Measurements from ENCODE around the gene F2R.

The F2R gene

GRCh38 chr5:76715736-76716455 is at the start of gene F2R:
Gene F2R (plus strand): TSS chr5:76716126. CDS start chr5:76716308, 182 bp downstream.
- peak; percentile 55 for TF ChIP-seq CTCF (IDR thresholded peaks at IDR 0.05)

- no peak for TF ChIP-seq CTCF (IDR thresholded peaks at IDR 0.05)
Observed at GRCh38 chr5:76667495-76667894, 48.4 kb upstream of the F2R start.

GRCh38 chr5:76669245-76669644 is 46.7 kb upstream of the F2R start:
- TF ChIP-seq CTCF (IDR thresholded peaks at IDR 0.05), result no peak

DNA sequence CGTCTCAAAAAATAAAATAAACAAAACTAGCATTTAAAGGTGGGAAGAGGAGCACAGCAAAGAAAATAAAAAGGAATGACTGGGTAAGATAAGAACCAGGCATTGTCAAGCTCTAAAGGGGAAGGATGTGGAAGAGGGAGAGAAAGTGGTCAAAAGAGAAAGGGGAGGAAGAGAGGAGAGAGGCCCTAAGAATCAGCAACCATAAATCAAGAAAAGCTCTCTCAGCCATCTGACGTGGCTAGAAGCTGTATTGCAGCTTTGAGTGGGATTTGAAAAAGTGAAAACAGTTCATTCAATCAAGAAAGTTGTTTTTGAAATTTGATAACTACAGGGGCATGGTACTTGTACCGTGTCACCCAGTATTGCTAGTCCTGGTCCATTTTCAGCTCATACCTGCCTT is 45.4 kb upstream of the F2R start:
- no peak for TF ChIP-seq CTCF (IDR thresholded peaks at IDR 0.05)

- TF ChIP-seq CTCF (IDR thresholded peaks at IDR 0.05), result no peak
Observed at GRCh38 chr5:76672242-76672641, 43.7 kb upstream of the F2R start.

DNA sequence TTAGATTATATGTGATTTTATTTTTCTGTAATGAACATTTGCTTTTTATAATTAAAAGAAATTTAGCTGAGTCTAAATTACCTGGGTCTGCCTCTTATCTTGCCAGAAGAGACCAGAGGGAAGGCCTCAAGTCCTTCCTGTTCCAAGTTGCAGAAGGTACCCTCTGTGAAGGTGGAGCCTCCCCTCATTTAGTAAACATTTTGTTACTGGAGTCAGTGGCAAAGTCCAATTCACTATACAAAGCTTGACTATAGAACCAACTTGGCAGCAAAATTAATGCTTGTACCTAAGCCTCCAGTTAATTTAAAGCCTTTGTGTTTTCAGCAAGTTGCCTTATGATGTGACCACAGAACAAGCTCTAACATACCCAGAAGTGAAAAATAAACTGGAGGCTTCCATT is 42.8 kb upstream of the F2R start:
- TF ChIP-seq CTCF (IDR thresholded peaks at IDR 0.05), result no peak

GRCh38 chr5:76674330-76675066 is 41.4 kb upstream of the F2R start:
- no peak for TF ChIP-seq CTCF (IDR thresholded peaks at IDR 0.05)
